Activated CD8-positive, alpha-beta memory T cell treated with anti-CD3 and anti-CD28 coated beads for 36 hours (primary cell): ENCODE results near the gene IFITM1. TPM values are rescaled to one million over a fixed set of nuclear protein-coding genes. Genes with fewer than 3 reads are reported as not detected.
"Not testable (repeated sequence)": the region's sequence is repeated elsewhere in the genome, so short reads cannot be mapped to it uniquely, and the experiment has no call there.

ENCODE experiments used
- CTCF ChIA-PET: fragments of 350-600 bp; sonication (Branson Sonifier 250); formaldehyde crosslinking; loops from one replicate; lab custom pipeline; 2021; ENCODE audit warnings: antibody characterized with exemption; lab: Charles Lee
- POLR2A ChIA-PET: fragments of 350-600 bp; sonication (Branson Sonifier 250); formaldehyde crosslinking; loops from one replicate; lab custom pipeline; 2021; ENCODE audit warnings: antibody characterized with exemption; lab: Charles Lee
- total RNA-seq, 2 experiments: library from RNA; stranded (reverse); gene quantifications; one replicate each; pipeline ENCODE4 v1.2.3, GENCODE V29; 2021

The IFITM1 gene
- total RNA-seq, 2 experiments from 2014 or later: 97.5 to 99.3 TPM

DNA sequence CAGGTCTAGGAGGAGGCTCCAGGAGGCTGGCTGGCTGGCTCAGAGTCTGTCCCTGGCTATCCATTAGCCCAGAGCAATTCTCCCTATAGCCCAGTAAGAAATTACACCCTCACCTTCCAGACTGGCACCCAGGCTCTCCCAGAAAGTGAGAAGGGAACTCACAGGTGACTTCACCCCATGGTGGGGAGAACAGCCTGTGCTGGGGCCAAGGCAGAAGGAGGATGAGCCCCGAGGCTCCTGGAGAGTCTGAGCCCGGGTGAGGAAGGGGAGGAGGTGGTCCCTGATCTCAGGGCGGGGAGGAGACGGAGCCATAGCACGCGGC, 675 bp downstream of the IFITM1 start:
- ChIA-PET CTCF (interaction anchor here (1.7 kb wide), 1 partner anchor 9 kb away, joined by 8 read pairs; no protein-coding TSS in a partner anchor), POLR2A (interaction anchor here (1.4 kb wide), 1 partner anchor 13 kb away, joined by 6 read pairs; no protein-coding TSS in a partner anchor)

DNA sequence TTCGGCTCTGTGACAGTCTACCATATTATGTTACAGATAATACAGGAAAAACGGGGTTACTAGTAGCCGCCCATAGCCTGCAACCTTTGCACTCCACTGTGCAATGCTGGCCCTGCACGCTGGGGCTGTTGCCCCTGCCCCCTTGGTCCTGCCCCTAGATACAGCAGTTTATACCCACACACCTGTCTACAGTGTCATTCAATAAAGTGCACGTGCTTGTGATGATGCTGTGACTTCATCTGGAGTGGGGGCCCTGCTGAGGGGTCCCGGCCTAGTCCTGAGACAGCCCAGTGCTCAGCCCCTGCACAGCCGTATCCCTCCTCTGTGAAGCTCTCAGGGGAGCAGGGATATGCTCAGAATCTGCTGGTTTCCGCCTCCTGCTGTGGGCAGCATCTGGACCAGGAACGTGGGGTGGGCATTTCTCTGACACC, 1.2 kb downstream of the IFITM1 start:
- CTCF ChIA-PET: interaction anchor here (1.2 to 1.7 kb wide), 2 partner anchors 10 to 78 kb away, joined by 3 to 8 read pairs; partner anchors contain the start of gene PSMD13
- POLR2A ChIA-PET: interaction anchor here (0.9 to 2.5 kb wide), 3 partner anchors 12 to 108 kb away, joined by 3 to 11 read pairs (median 6); partner anchors contain the start of genes BET1L and RIC8A

DNA sequence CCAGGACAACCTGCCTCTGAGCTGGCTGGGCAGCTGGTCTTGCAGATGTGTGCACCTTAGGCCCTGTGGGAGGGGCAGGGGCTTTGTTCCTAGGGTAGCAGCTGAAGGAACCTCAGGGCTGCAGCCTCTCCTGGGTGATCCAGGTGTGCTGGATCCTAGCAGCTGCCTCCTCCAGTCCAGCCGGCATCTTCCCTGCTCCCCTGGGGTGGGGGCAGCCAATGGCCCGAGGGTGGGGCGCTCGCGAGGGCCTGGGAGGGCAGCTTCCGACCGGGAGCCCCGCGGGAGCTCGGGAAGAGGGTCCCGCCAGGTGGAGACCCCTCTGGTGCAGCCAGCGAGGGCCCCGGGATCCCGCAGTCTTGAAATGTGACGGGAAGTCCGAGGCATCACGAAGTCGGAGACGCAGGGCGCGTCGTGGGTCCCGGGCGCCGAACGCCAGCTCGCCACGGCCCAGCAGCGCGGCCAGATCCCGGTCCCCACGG, 1.7 kb downstream of the IFITM1 start:
- ChIA-PET POLR2A (interaction anchor here (0.9 to 2.5 kb wide), 3 partner anchors 12 to 108 kb away, joined by 3 to 11 read pairs (median 6); partner anchors contain the start of genes BET1L and RIC8A), CTCF (interaction anchor here (1.2 to 2.9 kb wide), 4 partner anchors 10 to 133 kb away, joined by 3 to 11 read pairs (median 7); partner anchors contain the start of gene PSMD13)

DNA sequence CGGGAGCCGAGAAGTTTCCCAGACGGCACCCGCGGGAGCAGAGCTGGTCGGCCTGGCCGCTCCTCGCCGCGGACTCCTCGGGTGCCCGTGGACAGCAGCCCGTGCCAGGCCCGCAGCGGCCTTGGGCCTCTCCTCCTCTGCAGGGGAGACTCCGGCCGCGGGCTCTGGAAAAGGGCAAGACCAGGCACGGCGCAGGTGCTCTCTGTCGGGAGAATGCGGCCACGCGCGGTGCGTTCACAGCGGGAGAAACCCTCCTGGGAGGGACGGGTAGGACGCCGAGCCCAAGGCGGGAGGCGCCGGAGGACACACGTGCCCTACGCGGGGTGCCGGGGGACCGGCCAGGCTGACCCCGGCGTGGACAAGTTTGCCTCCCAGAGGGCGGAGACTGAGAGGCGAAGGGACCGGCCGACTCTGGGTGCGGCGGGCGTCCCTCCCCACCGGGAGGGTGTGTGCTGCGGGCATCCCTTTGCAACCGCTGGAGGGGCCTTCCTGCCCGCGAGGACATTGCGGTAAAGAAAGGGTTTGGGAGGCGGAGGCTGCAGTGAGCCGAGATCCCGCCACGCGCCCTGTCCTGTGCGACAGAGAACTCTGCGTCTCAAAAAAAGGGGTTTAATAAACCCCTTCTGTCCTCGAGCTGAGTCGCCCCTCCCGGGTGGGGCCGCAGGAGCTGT, 2.3 kb downstream of the IFITM1 start:
- ChIA-PET CTCF (interaction anchor here (1.2 to 2.9 kb wide), 8 partner anchors 10 to 132 kb away, joined by 3 to 11 read pairs (median 6); partner anchors contain the start of gene PSMD13), POLR2A (interaction anchor here (0.7 to 2.5 kb wide), 5 partner anchors 11 to 109 kb away, joined by 3 to 11 read pairs (median 3); partner anchors contain the start of genes BET1L and RIC8A)

DNA sequence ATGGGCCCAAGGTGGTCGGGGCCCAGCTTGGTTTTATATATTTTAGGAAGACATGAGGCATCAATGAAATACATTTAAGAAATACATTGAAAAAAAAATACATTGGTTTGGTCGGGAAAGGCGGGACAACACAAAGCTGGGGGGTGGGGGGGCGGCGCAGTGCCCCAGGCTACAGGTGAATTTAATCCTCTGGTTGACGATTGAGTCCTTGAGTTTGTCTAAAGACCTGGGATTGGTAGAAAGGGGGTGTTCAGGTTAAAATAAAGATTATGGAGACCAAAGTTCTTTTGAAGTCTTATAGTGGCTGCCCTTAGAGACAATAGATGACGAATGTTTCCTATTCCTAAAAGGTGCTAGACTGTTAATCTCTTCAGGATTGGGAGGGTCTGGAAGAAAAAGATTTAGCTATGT, 3.1 kb downstream of the IFITM1 start:
- POLR2A ChIA-PET: interaction anchor here (0.6 to 2.5 kb wide), 6 partner anchors 8 to 347 kb away, joined by 3 to 11 read pairs (median 3); no protein-coding TSS in a partner anchor
- CTCF ChIA-PET: interaction anchor here (0.7 to 2.9 kb wide), 13 partner anchors 8 to 133 kb away, joined by 3 to 11 read pairs (median 4); partner anchors contain the start of gene PTDSS2

DNA sequence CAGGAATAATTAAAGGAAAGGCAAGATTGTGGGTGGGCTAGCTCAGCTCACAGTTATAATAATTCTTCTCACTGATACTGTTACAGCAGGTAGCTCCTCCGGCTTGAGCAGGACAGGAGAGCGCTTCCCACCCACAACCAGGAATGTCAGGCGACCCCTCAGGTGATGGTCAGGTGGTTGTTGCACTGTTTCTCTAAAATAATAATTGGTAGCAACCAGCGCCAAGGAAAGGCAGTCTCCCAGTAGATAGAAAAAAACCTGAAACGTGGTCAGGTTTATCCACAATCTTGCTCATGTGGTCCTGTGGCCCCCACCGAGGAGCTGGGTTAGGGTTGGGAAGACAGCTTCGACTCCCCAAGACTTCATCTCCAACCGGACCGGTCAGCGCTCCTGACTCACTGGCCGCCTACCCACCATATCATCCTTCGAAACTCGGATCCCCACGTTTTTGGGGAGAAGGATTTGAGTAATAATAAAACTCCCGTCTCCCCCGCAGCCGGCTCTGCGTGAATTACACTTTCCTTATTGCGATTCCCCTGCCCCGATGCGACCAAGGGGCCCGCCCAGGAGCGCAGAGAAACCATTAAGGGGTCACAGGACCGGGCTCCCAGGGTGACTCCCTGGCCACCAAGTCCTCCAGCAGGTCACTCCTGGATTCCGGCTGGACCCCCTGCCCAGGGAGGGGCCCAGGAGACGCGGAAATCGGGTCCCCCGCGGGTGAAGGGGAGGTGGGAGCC, 4.0 kb downstream of the IFITM1 start:
- ChIA-PET POLR2A (interaction anchor here (0.9 to 1.7 kb wide), 2 partner anchors 9 to 50 kb away, joined by 3 to 5 read pairs; no protein-coding TSS in a partner anchor), CTCF (interaction anchor here (0.7 to 2.9 kb wide), 12 partner anchors 9 to 132 kb away, joined by 3 to 11 read pairs (median 4); partner anchors contain the start of gene PTDSS2)

DNA sequence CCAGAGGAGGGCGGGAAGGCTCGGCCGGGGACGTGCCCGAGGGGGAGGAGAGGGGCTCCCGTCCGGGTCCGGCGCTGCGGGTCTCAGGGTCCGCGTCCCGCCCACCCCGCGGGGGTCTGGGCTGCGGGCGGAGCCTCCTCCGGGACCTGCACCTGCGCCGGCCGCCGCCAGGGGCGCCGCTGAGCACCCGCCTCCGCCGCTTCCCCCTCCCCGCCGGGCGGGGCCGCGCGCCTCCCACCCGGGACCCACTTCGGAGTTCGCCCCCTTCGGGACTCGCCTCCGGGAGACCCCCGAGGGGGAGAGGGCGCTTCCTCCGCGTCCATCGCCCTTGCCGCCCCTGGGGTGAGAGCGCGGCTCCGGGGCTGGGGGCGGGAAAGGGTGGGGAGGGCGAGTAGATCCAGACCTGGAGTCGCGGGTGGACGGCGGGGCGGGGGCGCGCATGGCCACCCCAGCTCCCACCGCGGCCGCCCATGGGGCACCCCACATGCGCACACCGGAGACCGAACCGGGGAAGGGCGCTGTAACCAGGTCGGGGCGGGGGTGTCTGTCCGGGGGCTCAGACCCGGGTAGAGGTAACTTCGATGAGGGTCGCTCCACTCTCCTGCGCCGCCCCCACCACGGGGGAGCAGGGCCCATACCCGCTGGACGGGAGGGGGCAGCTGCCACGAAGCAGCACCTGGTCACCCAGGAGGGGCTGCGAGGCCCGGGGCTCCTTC, 4.7 kb downstream of the IFITM1 start:
- ChIA-PET CTCF (interaction anchor here (0.6 to 2.9 kb wide), 6 partner anchors 8 to 50 kb away, joined by 3 to 11 read pairs (median 6); no protein-coding TSS in a partner anchor), POLR2A (interaction anchor here (1.6 kb wide), 1 partner anchor 37 kb away, joined by 5 read pairs; no protein-coding TSS in a partner anchor)

DNA sequence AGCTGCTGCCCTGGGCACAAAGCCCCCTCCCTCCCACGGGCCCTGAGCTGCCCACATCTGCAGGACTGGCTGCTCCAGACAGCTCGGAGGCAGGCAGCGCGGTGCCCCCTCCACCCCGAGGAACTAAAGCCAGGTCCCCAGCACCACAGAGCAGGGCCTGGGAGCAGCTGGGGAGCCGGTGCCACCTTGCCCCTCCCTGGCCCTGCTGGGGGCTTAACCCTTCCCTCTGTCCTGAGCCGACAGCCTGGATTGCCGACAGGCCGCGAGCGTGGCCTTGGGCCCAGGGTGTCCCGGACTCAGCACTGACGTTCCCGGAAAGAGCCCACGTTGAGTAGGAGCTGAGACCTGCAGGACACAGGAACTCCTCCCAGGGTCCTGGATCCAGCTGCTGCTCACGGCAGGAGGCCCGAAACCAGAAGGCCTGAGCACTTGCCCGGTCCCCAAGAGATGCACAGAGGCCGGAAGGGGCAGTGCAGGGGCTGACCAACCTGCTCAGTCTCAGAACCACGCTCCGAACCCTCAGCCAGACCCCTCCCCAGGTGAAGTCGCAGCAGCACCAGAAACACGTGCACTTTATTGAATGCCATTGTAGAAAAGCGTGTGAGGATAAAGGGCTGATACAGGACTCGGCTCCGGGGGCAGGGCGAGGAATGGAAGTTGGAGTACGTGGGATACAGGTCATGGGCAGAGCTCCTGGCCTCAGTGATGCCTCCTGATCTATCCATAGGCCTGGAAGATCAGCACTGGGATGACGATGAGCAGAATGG, 5.5 kb downstream of the IFITM1 start:
- ChIA-PET POLR2A (interaction anchor here (1.6 kb wide), 1 partner anchor 36 kb away, joined by 5 read pairs; no protein-coding TSS in a partner anchor), CTCF (interaction anchor here (0.6 kb wide), 1 partner anchor 35 kb away, joined by 3 read pairs; no protein-coding TSS in a partner anchor)

DNA sequence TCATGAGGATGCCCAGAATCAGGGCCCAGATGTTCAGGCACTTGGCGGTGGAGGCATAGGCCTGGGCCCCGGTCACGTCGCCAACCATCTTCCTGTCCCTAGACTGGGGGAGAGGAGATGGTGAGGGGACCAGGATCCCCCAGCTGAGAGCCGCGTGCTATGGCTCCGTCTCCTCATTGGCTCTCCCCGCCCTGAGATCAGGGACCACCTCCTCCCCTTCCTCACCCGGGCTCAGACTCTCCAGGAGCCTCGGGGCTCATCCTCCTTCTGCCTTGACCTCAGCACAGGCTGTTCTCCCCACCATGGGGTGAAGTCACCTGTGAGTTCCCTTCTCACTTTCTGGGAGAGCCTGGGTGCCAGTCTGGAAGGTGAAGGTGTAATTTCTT, 6.0 kb downstream of the IFITM1 start:
- POLR2A ChIA-PET: interaction anchor here (1.6 kb wide), 1 partner anchor 36 kb away, joined by 5 read pairs; no protein-coding TSS in a partner anchor
- CTCF ChIA-PET: not testable (repeated sequence)

DNA sequence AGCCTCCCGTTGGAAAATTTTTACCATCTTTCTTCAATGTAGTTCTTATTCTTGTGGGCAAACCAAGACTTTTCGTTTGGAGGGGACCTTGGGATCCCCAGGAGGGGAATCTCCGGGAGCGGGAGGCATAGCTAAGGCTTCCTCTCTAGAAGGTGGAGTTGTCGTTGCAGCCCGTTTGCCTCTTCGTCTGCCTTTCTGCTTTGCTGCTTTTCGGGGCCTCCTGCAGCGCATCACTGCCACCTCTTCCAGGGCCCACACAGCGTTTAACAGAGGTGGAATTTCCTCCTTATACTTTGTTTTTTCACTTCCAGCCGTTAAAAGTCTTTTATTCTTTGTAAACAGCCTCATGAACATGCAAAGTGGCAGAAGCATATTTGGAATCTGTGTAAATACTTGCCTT, 10.3 kb downstream of the IFITM1 start:
- ChIA-PET CTCF (interaction anchor here (0.6 kb wide), 1 partner anchor 41 kb away, joined by 3 read pairs; no protein-coding TSS in a partner anchor), POLR2A (no interaction called here)

DNA sequence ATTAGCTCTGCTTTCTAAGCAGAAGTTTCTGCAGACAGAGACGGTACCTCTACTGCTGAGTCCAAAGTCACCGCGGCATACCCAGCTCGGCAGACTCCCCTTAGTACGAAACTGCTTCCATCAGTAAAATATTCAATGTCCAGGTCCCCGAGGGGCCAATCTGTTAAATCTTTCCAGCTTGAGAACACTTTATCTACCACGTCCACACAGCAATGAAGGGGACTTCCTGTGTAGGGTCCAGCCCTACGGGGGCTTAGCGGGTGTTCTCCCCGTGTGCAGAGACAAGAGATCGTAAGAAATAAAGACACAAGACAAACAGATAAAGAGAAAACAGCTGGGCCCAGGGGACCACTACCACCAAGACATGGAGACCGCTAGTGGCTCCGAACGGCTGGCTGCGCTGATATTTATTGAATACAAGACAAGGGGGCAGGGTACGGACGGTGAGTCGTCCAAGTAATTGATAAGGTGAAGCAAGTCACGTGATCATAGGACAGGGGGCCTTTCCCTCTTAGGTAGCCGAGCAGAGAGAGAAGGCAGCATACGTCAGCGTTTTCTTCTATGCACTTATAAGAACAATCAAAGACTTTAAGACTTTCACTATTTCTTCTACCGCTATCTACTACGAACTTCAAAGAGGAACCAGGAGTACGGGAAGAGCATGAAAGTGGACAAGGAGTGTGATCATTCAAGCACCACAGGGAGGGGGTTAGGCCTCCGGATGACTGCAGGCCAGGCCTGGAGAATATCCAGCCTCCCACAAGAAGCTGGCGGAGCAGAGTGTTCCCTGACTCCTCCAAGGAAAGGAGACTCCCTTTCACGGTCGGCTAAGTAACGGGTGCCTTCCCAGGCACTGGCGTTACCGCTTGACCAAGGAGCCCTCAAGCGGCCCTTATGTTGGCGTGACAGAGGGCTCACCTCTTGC, 11.0 kb downstream of the IFITM1 start:
- POLR2A ChIA-PET, CTCF ChIA-PET: not testable (repeated sequence)

DNA sequence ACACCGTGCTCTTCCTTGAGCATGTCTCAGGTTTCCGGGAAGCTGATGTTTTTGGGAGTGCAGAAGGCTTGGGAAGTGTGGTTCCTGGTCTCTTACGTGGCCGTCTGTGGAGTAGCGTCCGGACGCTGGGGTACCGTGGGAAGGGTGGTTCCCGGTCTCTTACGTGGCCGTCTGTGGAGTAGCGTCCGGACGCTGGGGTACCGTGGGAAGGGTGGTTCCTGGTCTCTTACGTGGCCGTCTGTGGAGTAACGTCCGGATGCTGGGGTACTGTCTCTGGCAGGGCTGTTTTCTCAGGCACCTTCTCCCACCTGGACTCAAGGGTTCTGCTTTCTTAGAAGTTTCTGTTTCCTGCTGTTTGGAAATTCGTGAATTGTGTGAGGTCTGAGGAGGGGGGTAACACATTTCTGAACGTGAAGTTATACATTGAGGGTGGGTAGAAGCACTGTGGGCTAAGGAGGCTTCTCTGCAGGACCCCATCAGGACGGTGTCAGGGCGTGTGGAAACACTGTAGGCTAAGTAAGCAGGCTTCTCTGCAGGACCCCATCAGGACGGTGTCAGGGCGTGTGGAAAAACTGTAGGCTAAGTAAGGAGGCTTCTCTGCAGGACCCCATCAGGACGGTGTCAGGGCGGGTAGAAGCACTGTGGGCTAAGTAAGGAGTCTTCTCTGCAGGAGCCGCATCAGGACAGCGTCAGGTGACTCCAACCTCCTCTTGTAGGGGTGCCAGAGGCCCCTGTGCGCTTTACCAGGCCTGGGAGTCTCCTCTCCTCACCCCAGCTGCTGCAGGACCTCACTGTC, 12.2 kb downstream of the IFITM1 start:
- POLR2A ChIA-PET: interaction anchor here (1.1 to 1.5 kb wide), 2 partner anchors 9 to 11 kb away, joined by 3 to 6 read pairs; no protein-coding TSS in a partner anchor
- CTCF ChIA-PET: interaction anchor here (1.6 kb wide), 1 partner anchor 9 kb away, joined by 11 read pairs; no protein-coding TSS in a partner anchor

DNA sequence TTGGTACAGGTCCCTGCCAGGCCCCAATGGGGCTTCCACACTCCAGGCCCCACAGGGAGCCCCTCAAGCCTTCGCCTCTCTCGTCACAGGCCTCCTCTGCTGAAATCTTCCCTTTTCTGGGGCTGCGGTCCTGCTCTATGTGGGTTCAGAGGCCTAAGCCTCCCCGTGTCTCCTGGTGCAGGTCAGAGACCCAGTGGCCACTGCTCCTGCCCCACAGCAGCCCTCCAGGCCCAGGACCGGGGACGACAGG, 12.7 kb downstream of the IFITM1 start:
- CTCF ChIA-PET: interaction anchor here (1.6 kb wide), 1 partner anchor 10 kb away, joined by 11 read pairs; no protein-coding TSS in a partner anchor
- POLR2A ChIA-PET: interaction anchor here (1.1 to 1.5 kb wide), 2 partner anchors 10 to 12 kb away, joined by 3 to 6 read pairs; no protein-coding TSS in a partner anchor

DNA sequence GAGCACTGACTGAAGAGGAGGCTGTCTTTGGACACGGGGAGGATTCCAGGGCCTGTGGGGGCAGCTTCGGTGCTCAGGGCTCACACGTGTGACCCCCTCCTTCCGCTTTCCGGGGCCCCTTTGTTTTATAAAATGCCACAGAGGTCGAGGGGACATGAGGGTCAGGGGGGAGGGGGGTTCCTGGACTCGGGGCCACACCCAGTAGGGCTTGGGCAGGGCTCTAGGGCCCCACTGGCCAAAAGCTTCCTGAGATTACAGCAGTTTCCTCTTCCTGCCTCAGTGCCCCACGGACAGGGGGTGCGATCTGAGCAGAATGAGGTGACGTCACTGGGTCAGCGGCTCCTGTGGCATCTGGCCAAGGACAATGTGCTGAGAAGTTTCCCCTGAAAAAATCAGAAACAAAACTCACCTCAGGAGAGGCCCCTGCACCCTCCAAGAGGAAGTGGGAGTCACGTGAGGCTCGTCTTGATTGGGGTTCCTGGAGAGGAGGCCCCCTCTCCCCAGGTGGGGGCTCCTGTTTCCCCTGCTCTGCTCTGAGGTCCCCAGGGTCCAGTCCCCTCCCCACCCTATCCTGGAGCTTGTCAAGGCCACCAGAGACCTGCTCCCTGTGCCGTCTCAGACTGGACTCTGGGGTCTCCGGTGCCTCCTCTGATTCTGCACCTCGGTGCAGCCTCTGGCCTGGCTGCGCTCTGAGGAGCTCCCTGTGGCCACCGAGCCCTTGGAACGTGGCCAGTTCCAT, 13.2 kb downstream of the IFITM1 start:
- ChIA-PET CTCF (interaction anchor here (0.6 to 1.6 kb wide), 3 partner anchors 10 to 28 kb away, joined by 3 to 11 read pairs (median 4); no protein-coding TSS in a partner anchor), POLR2A (interaction anchor here (1.1 to 1.5 kb wide), 2 partner anchors 10 to 12 kb away, joined by 3 to 6 read pairs; no protein-coding TSS in a partner anchor)

DNA sequence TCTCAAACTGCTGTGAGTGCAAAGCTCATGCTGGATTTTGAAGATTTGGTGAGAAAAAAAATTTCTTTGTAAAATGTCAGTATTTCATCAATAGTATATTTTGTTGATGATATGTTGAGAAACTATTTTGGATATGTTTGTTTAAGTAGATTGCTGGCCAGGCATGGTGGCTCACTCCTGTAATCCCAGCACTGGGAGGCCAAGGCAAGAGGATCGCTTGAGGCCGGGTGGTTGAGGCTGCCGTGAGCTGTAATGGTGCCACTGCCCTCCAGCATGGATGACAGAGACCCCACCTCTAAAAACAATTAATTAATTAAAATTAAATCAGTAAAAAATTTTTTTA, 13.7 kb downstream of the IFITM1 start:
- POLR2A ChIA-PET: interaction anchor here (1.1 to 1.5 kb wide), 2 partner anchors 11 to 13 kb away, joined by 3 to 6 read pairs; no protein-coding TSS in a partner anchor
- CTCF ChIA-PET: interaction anchor here (0.6 to 1.6 kb wide), 3 partner anchors 11 to 28 kb away, joined by 3 to 11 read pairs (median 4); no protein-coding TSS in a partner anchor
